ENCODE measurements around the gene NOTCH1.
"Not testable (repeated sequence)": the region's sequence is repeated elsewhere in the genome, so short reads cannot be mapped to it uniquely, and the experiment has no call there.

NOTCH1 gene

GRCh38 chr9:136585531-136586120, 39.8 kb upstream of the NOTCH1 start:
- no peak overlapping the region for H3K4me3 ChIP-seq (ENCODE audit: low read depth, low read length)
- TF ChIP-seq, protein P1, sequence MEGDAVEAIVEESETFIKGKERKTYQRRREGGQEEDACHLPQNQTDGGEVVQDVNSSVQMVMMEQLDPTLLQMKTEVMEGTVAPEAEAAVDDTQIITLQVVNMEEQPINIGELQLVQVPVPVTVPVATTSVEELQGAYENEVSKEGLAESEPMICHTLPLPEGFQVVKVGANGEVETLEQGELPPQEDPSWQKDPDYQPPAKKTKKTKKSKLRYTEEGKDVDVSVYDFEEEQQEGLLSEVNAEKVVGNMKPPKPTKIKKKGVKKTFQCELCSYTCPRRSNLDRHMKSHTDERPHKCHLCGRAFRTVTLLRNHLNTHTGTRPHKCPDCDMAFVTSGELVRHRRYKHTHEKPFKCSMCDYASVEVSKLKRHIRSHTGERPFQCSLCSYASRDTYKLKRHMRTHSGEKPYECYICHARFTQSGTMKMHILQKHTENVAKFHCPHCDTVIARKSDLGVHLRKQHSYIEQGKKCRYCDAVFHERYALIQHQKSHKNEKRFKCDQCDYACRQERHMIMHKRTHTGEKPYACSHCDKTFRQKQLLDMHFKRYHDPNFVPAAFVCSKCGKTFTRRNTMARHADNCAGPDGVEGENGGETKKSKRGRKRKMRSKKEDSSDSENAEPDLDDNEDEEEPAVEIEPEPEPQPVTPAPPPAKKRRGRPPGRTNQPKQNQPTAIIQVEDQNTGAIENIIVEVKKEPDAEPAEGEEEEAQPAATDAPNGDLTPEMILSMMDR (IDR thresholded peaks at IDR 0.05; ENCODE audit: low read depth, low read length): no peak
- in situ Hi-C loops (cut with HindIII; ENCODE audit: low sequenced_read_pairs): no loop called here
- DNase-seq (ENCODE audit: low read depth, low spot score): no peak

DNA sequence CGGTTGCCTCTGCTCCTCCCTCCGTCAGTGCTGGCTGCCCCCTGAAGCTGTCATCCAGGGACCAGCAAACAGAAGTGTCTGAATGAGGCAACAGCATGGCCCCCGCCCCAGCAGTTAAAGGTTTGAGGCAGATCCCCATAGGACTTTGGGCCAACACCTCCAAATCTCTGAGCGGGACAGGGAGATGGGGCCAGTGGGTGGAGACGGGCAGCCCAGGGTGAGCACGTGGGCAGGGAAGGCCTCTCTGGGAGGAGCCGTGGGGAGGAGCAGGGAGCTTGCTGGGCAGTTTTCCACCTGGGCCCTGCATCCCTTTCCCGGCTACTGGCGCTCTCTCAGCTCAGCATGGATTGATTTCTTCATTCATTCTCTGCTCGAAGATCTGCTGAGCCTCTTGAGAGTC, 39.1 kb upstream of the NOTCH1 start:
- TF ChIP-seq, protein P1 (IDR thresholded peaks at IDR 0.05; ENCODE audit: low read depth, low read length): no peak
- no peak overlapping the region for H3K4me3 ChIP-seq (ENCODE audit: low read depth, low read length)
- in situ Hi-C loops (cut with HindIII; ENCODE audit: low sequenced_read_pairs): no loop called here
- no peak for DNase-seq (ENCODE audit: low read depth, low spot score)

GRCh38 chr9:136584401-136584932, 38.6 kb upstream of the NOTCH1 start:
- in situ Hi-C loops (cut with HindIII; ENCODE audit: low sequenced_read_pairs): no loop called here
- TF ChIP-seq, protein P1 (IDR thresholded peaks at IDR 0.05; ENCODE audit: low read depth, low read length): no peak
- H3K4me3 ChIP-seq (ENCODE audit: low read depth, low read length): no peak overlapping the region
- DNase-seq (ENCODE audit: low read depth, low spot score): no peak

DNA sequence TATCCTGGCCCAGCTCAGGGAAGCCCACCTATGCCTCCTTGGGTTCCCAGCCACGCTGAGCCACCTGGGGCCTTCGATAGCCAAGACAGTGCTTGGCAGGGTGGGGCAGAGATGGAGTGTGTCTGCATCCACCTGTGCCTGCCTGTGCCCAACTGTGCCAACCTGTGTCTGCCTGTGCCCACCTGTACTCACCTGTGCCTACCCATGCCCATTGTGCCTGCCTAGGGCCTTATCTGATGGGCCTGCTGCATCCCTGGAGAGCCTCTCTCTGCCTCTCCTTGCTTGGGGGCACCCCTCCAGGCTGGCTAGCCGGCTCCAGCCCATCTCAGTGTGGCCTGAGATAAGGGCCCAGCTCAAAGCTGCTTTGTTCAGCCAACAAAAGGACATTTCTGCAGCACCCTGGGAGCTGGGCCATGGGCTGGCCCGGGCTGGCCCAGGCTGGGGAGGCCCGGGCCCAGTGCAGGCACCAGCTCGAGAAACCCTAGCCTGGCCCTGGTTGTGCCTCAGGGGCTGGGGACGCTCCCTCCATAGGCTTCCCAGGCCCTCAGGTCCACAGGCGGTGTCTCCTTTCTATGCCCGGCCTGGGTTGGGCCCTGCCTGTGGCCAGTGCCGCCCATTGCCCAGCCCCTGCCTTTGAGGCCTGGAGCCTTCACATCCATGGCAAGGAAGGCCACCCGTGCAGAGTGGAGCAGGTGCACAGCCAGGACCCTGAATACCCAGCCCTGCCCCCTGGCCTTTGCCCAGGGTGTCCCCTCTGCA, 37.3 kb upstream of the NOTCH1 start:
- no peak overlapping the region for H3K4me3 ChIP-seq (ENCODE audit: low read depth, low read length)
- DNase-seq (ENCODE audit: low read depth, low spot score): no peak
- in situ Hi-C loops (cut with HindIII; ENCODE audit: low sequenced_read_pairs): no loop called here
- TF ChIP-seq, protein P1 (IDR thresholded peaks at IDR 0.05; ENCODE audit: low read depth, low read length): no peak

- TF ChIP-seq, protein P1 (IDR thresholded peaks at IDR 0.05; ENCODE audit: low read depth, low read length): no peak
- DNase-seq (ENCODE audit: low read depth, low spot score): no peak
- in situ Hi-C loops (cut with HindIII; ENCODE audit: low sequenced_read_pairs): no loop called here
- no peak overlapping the region for H3K4me3 ChIP-seq (ENCODE audit: low read depth, low read length)
Measured at GRCh38 chr9:136581614-136582447, 36.0 kb upstream of the NOTCH1 start.

DNA sequence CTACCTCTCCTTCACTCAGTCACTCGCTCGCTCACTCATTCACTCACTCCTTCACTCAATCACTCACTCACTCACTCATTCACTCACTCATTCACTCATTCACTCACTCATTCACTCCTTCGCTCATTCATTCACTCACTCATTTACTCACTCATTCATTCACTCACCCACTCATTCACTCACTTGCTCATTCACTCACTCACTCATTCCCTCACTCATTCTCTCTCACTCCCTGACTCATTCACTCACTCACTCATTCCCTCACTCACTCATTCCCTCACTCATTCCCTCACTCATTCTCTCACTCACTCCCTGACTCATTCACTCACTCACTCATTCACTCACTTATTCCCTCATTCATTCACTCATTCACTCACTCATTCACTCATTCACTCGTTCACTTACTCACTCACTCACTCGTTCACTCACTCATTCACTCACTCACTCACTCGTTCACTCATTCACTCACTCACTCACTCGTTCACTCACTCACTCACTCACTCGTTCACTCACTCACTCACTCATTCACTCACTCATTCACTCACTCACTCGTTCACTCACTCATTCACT, 33.9 kb upstream of the NOTCH1 start:
- DNase-seq (ENCODE audit: low read depth, low spot score); in situ Hi-C loops (cut with HindIII; ENCODE audit: low sequenced_read_pairs): not testable (repeated sequence)

More for the DNA sequence above, 33.9 kb upstream of the NOTCH1 start:
- not testable (repeated sequence) for H3K4me3 ChIP-seq (ENCODE audit: low read depth, low read length)
